ENCODE measurements around the gene RTL10.

DNA sequence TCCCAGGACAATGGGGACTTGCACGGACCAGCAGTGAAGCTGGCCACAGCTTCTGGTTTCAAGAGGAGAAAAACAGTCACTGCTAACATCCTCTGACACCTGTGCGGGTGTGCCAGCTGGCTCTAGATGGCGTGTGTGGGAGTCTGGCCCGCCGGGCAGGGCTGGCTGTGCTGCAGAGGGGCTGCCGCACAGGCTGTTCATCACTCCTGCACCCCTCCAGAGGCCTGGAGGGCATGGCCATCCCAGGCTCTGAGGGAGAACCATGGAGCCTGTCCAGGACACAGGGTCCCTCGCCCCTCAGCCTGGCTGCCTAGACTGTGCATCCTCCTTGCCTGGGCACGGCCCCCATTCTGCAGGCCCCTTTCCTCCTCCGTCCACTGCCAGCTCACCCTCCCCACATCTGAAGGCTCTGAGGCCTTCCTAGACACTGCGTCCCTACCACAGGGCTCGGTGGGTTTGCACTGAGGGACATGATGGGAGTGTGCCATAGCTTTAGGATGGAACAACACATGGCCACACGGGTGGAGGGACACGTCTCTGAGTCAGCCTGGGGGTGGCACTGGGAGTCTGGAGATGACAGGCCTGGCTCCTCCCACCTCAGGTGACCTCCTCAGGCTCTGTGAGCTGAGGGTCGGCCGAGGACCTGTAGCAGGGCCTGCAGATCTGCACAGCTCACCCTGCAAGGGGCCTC is 42.1 kb upstream of the RTL10 start:
- TF ChIP-seq, protein P1, sequence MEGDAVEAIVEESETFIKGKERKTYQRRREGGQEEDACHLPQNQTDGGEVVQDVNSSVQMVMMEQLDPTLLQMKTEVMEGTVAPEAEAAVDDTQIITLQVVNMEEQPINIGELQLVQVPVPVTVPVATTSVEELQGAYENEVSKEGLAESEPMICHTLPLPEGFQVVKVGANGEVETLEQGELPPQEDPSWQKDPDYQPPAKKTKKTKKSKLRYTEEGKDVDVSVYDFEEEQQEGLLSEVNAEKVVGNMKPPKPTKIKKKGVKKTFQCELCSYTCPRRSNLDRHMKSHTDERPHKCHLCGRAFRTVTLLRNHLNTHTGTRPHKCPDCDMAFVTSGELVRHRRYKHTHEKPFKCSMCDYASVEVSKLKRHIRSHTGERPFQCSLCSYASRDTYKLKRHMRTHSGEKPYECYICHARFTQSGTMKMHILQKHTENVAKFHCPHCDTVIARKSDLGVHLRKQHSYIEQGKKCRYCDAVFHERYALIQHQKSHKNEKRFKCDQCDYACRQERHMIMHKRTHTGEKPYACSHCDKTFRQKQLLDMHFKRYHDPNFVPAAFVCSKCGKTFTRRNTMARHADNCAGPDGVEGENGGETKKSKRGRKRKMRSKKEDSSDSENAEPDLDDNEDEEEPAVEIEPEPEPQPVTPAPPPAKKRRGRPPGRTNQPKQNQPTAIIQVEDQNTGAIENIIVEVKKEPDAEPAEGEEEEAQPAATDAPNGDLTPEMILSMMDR (IDR thresholded peaks at IDR 0.05) = no peak
- TF ChIP-seq POLR2A (IDR thresholded peaks at IDR 0.05) = no peak
